Left kidney (tissue), 2 donors: ENCODE data around the gene FHIT. TPM values are rescaled to one million over a fixed set of nuclear protein-coding genes. Genes with fewer than 3 reads are reported as not detected.
"Not testable (repeated sequence)": the region's sequence is repeated elsewhere in the genome, so short reads cannot be mapped to it uniquely, and the experiment has no call there.

ENCODE experiments used
- DNase-seq: peaks from one replicate; pipeline ENCODE4 v3.0.0-alpha.2; 2013
- polyA plus RNA-seq: library from polyadenylated mRNA; unstranded; fragments of 120-200 nt; gene quantifications from one replicate; pipeline ENCODE4 v1.2.1, GENCODE V29; 2013; ENCODE audit not compliant: insufficient read length

FHIT gene
- polyA plus RNA-seq, 1 donor = 25.0 TPM

GRCh38 chr3:60992395-60992794, 258.9 kb downstream of the FHIT start:
- no peak for DNase-seq

GRCh38 chr3:60990442-60990730, 260.9 kb downstream of the FHIT start:
- DNase-seq = no peak

GRCh38 chr3:60989626-60990441, 261.4 kb downstream of the FHIT start:
- DNase-seq = no peak

- not testable (repeated sequence) for DNase-seq
These were observed 264.1 kb downstream of the FHIT start for GRCh38 chr3:60987191-60987590.

GRCh38 chr3:60986552-60986951, 264.7 kb downstream of the FHIT start:
- no peak for DNase-seq

- no peak for DNase-seq
These were observed 267.3 kb downstream of the FHIT start for GRCh38 chr3:60983906-60984305.

GRCh38 chr3:60980342-60980692, 270.9 kb downstream of the FHIT start:
- no peak for DNase-seq

- no peak for DNase-seq
These were observed 271.6 kb downstream of the FHIT start for GRCh38 chr3:60979461-60980341.

- no peak for DNase-seq
These were observed 277.9 kb downstream of the FHIT start for GRCh38 chr3:60973321-60973720.

- DNase-seq = no peak
These were observed 278.7 kb downstream of the FHIT start for GRCh38 chr3:60972599-60972998.

GRCh38 chr3:60970850-60971249, 280.4 kb downstream of the FHIT start:
- DNase-seq = no peak

GRCh38 chr3:60967141-60967540, 284.1 kb downstream of the FHIT start:
- DNase-seq = no peak

GRCh38 chr3:60957541-60957940, 293.7 kb downstream of the FHIT start:
- DNase-seq = no peak

- DNase-seq = no peak
These were observed 294.5 kb downstream of the FHIT start for GRCh38 chr3:60956729-60957128.

GRCh38 chr3:60955034-60955433, 296.2 kb downstream of the FHIT start:
- no peak for DNase-seq

- DNase-seq = no peak
These were observed 297.2 kb downstream of the FHIT start for GRCh38 chr3:60954048-60954447.

- no peak for DNase-seq
These were observed 297.9 kb downstream of the FHIT start for GRCh38 chr3:60953351-60953750.

- no peak for DNase-seq
These were observed 299.2 kb downstream of the FHIT start for GRCh38 chr3:60952055-60952454.

GRCh38 chr3:60949146-60949545, 302.1 kb downstream of the FHIT start:
- DNase-seq = no peak

- no peak for DNase-seq
These were observed 302.8 kb downstream of the FHIT start for GRCh38 chr3:60948488-60948887.

GRCh38 chr3:60935709-60936108, 315.5 kb downstream of the FHIT start:
- no peak for DNase-seq

- no peak for DNase-seq
These were observed 317.4 kb downstream of the FHIT start for GRCh38 chr3:60933824-60934223.

GRCh38 chr3:60932643-60933042, 318.6 kb downstream of the FHIT start:
- DNase-seq = no peak

- no peak for DNase-seq
These were observed 319.1 kb downstream of the FHIT start for GRCh38 chr3:60932170-60932569.
